SK-N-SH (cell line): ENCODE results near the gene IL17RC. TPM values are rescaled to one million over a fixed set of nuclear protein-coding genes. Genes with fewer than 3 reads are reported as not detected.

Experiments
- CTCF ChIA-PET: fragments of 300-600, 350-600 bp; formaldehyde crosslinking; extraction: SDS; loops from one replicate; lab custom pipeline; 2021; lab: Yijun Ruan, JAX
- POLR2A ChIA-PET: fragments of 350-600 bp; sonication (Branson Sonifier 250); formaldehyde crosslinking; extraction: SDS; loops from one replicate; lab custom pipeline; 2020; ENCODE audit warnings: antibody characterized with exemption, inconsistent platforms; lab: Yijun Ruan, JAX
- DNase-seq: peaks from one replicate; pipeline ENCODE4 v3.0.0; 2012
- H2AFZ ChIP-seq: fragments of 200-600 bp; sonication (generic); 2 replicates; pipeline ENCODE4 v1.8.1; 2016; ENCODE audit warnings: antibody characterized with exemption, mild to moderate bottlenecking, low read depth
- H3F3A ChIP-seq: fragments of 200-600 bp; sonication (generic); replicated peaks from 2 replicates; pipeline ENCODE3; 2016; ENCODE audit warnings: antibody characterized with exemption, mild to moderate bottlenecking; ENCODE audit not compliant: insufficient read depth
- H3K27ac ChIP-seq, 2 experiments: fragments of 200-500 bp in 1 of 2; fragments of 200-600 bp in 1 of 2; sonication (Bioruptor generic) in 1 of 2; sonication (generic), shearing (Covaris generic) in 1 of 2; 2 replicates each; pipeline versions ENCODE4 v1.5.1 to v1.6.1; 2014 to 2016; ENCODE audit warnings: low read depth in 2 of 2, inconsistent platforms in 1 of 2, low read length in 1 of 2, mild to moderate bottlenecking in 1 of 2, mixed read lengths in 1 of 2
- H3K27me3 ChIP-seq: fragments of 200-600 bp; sonication (generic), shearing (Covaris generic); 2 replicates; pipeline ENCODE4 v1.6.1; 2016; ENCODE audit warnings: mixed run types; ENCODE audit not compliant: insufficient read depth
- H3K36me3 ChIP-seq, 2 experiments: fragments of 200-500 bp in 1 of 2; fragments of 200-600 bp in 1 of 2; sonication (Bioruptor generic) in 1 of 2; sonication (generic) in 1 of 2; replicated peaks in 1 of 2; 2 replicates each; pipeline versions ENCODE3 to v1.5.1; 2014 to 2016; ENCODE audit warnings: low read length in 1 of 2, mild to moderate bottlenecking in 1 of 2; ENCODE audit not compliant: insufficient read depth in 2 of 2, control insufficient read depth in 1 of 2
- H3K4me1 ChIP-seq, 2 experiments: fragments of 200-500 bp in 1 of 2; fragments of 200-600 bp in 1 of 2; sonication (Bioruptor generic) in 1 of 2; sonication (generic), shearing (Covaris generic) in 1 of 2; 2 replicates each; pipeline versions ENCODE4 v1.5.1 to v1.6.1; 2014 to 2016; ENCODE audit warnings: low read depth in 1 of 2, low read length in 1 of 2, mixed run types in 1 of 2; ENCODE audit not compliant: insufficient read depth in 2 of 2, control insufficient read depth in 1 of 2
- H3K4me2 ChIP-seq: fragments of 200-600 bp; sonication (generic), shearing (Covaris generic); 2 replicates; pipeline ENCODE4 v1.6.1; 2017; ENCODE audit warnings: mixed run types
- H3K4me3 ChIP-seq, 2 experiments: fragments of 200-500 bp in 1 of 2; fragments of 200-600 bp in 1 of 2; sonication (Bioruptor generic) in 1 of 2; sonication (generic), shearing (Covaris generic) in 1 of 2; 2 replicates each; pipeline versions ENCODE4 v1.5.1 to v1.8.1; 2014 to 2016; ENCODE audit warnings: low read depth in 2 of 2, inconsistent platforms in 1 of 2, low read length in 1 of 2, mild to moderate bottlenecking in 1 of 2, mixed read lengths in 1 of 2, moderate library complexity in 1 of 2
- H3K79me2 ChIP-seq: fragments of 200-600 bp; sonication (generic); 2 replicates; pipeline ENCODE4 v1.8.1; 2017; ENCODE audit warnings: mild to moderate bottlenecking; ENCODE audit not compliant: insufficient read depth
- H3K9ac ChIP-seq: fragments of 200-600 bp; sonication (generic); 2 replicates; pipeline ENCODE4 v1.6.1; 2017; ENCODE audit warnings: mixed run types
- H3K9me2 ChIP-seq: fragments of 200-600 bp; sonication (generic); 2 replicates; pipeline ENCODE4 v1.6.1; 2017; ENCODE audit warnings: mixed run types
- H3K9me3 ChIP-seq: fragments of 200-600 bp; sonication (generic); 2 replicates; pipeline ENCODE4 v1.6.1; 2017; ENCODE audit warnings: mixed run types, mild to moderate bottlenecking, moderate library complexity
- H4K20me1 ChIP-seq: fragments of 200-600 bp; sonication (generic); 2 replicates; pipeline ENCODE4 v1.6.1; 2017; ENCODE audit warnings: mild to moderate bottlenecking, mixed run types; ENCODE audit not compliant: insufficient read depth
- CHD2 ChIP-seq: fragments of 150-350 bp; IDR thresholded peaks from 2 replicates; pipeline ENCODE4 v1.6.1; 2018; ENCODE audit warnings: low read length; ENCODE audit not compliant: partially characterized antibody
- EZH2phosphoT487 ChIP-seq: fragments of 200-600 bp; sonication (generic); IDR thresholded peaks from 2 replicates; pipeline ENCODE4 v1.6.1; 2017; ENCODE audit warnings: low read depth, mixed run types, mild to moderate bottlenecking, antibody characterized with exemption, moderate library complexity, borderline replicate concordance
- GABPA ChIP-seq: IDR thresholded peaks from 2 replicates; pipeline ENCODE4 v1.4.0; 2012; ENCODE audit warnings: low read depth, mild to moderate bottlenecking
- GATA2 ChIP-seq: sonication (generic); formaldehyde crosslinking; IDR thresholded peaks from 2 replicates; pipeline ENCODE4 v1.5.0; 2020; ENCODE audit warnings: mild to moderate bottlenecking, missing genetic modification reagents
- MEF2A ChIP-seq: IDR thresholded peaks from 2 replicates; pipeline ENCODE4 v1.4.0; 2012; ENCODE audit warnings: low read depth, borderline replicate concordance
- MXI1 ChIP-seq: IDR thresholded peaks from 2 replicates; pipeline ENCODE4 v1.6.1; 2012; ENCODE audit warnings: mild to moderate bottlenecking, low read depth, low read length, improper control_type of control experiment
- POLR2AphosphoS5 ChIP-seq: IDR thresholded peaks from 2 replicates; pipeline ENCODE4 v1.6.1; 2012; ENCODE audit warnings: low read depth, low read length
- RAD21 ChIP-seq: IDR thresholded peaks from 2 replicates; pipeline ENCODE4 v1.6.1; 2012; ENCODE audit warnings: mild to moderate bottlenecking, low read length
- SIN3A ChIP-seq: IDR thresholded peaks from 2 replicates; pipeline ENCODE4 v1.6.1; 2012; ENCODE audit warnings: low read depth, mild to moderate bottlenecking, low read length, moderate library complexity, borderline replicate concordance
- SMC3 ChIP-seq: IDR thresholded peaks from 2 replicates; pipeline ENCODE4 v1.6.1; 2012; ENCODE audit warnings: low read depth, low read length, improper control_type of control experiment
- TAF1 ChIP-seq: IDR thresholded peaks from 2 replicates; pipeline ENCODE4 v1.6.1; 2012; ENCODE audit warnings: low read depth, mild to moderate bottlenecking, low read length, moderate library complexity, borderline replicate concordance
- YY1 ChIP-seq: IDR thresholded peaks from 2 replicates; pipeline ENCODE4 v1.4.0; 2012; ENCODE audit warnings: low read depth, mild to moderate bottlenecking
- WGBS: methylation state at CpG from one replicate; pipeline ENCODE4 v1.1.6; 2017; ENCODE audit warnings: low lambda C conversion rate; 5-methylcytosine and 5-hydroxymethylcytosine counted together
- polyA plus RNA-seq, 3 experiments: library from polyadenylated mRNA; depleted of rRNA; stranded (reverse); fragments of >200 nt; gene quantifications; 2 replicates each; pipeline ENCODE4 v1.2.3, GENCODE V29; 2012
- TF ChIP-seq, protein P1 (sequence below): IDR thresholded peaks from 2 replicates; pipeline ENCODE4 v1.4.0; 2012; ENCODE audit warnings: low read depth, borderline replicate concordance
- TF ChIP-seq, protein P2 (sequence below): IDR thresholded peaks from 2 replicates; pipeline ENCODE4; 2012
- TF ChIP-seq, protein P3 (sequence below): fragments of 150-350 bp; IDR thresholded peaks from 2 replicates; pipeline ENCODE4 v1.6.1; 2017; ENCODE audit warnings: antibody characterized with exemption, low read length, low read depth, borderline replicate concordance

The IL17RC gene
- polyA plus RNA-seq, 1 of the 3 experiments (the other 2 are of a cell fraction) = 17.3 TPM

- no peak for TF ChIP-seq SMC3
- TF ChIP-seq, protein P1, sequence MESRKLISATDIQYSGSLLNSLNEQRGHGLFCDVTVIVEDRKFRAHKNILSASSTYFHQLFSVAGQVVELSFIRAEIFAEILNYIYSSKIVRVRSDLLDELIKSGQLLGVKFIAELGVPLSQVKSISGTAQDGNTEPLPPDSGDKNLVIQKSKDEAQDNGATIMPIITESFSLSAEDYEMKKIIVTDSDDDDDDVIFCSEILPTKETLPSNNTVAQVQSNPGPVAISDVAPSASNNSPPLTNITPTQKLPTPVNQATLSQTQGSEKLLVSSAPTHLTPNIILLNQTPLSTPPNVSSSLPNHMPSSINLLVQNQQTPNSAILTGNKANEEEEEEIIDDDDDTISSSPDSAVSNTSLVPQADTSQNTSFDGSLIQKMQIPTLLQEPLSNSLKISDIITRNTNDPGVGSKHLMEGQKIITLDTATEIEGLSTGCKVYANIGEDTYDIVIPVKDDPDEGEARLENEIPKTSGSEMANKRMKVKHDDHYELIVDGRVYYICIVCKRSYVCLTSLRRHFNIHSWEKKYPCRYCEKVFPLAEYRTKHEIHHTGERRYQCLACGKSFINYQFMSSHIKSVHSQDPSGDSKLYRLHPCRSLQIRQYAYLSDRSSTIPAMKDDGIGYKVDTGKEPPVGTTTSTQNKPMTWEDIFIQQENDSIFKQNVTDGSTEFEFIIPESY = no peak
These were observed 48.4 kb downstream of the IL17RC start (continued) for GRCh38 chr3:9965200-9965875.

- CTCF ChIA-PET = no interaction called here
- Histone ChIP-seq H3F3A (peaks cover 17% of the 10 kb centered on the region), H3K79me2 (no peaks in the 10 kb centered on the region), H3K4me3 (no peak overlapping the region), H3K9me2 (no peaks in the 10 kb centered on the region), H3K4me2 (no peak overlapping the region), H3K4me1 (no peaks in the 10 kb centered on the region; a peak in 1 of 4 replicates), H3K27me3 (no peaks in the 10 kb centered on the region), H4K20me1 (no peaks in the 10 kb centered on the region), H3K36me3 (peaks cover 42 to 43% of the 10 kb centered on the region in 2 experiments), H3K9ac (no peak overlapping the region), H3K9me3 (no peaks in the 10 kb centered on the region), H2AFZ (no peak overlapping the region), H3K27ac (no peak overlapping the region)
- POLR2A ChIA-PET = no interaction called here
- no peak for DNase-seq
- no peak for TF ChIP-seq GABPA
- no peak for TF ChIP-seq GATA2
- no peak for TF ChIP-seq SIN3A
- no peak for TF ChIP-seq MXI1
- TF ChIP-seq CHD2 = no peak
- no peak for TF ChIP-seq TAF1
- TF ChIP-seq RAD21 = no peak
- no peak for TF ChIP-seq YY1
- TF ChIP-seq, protein P2, sequence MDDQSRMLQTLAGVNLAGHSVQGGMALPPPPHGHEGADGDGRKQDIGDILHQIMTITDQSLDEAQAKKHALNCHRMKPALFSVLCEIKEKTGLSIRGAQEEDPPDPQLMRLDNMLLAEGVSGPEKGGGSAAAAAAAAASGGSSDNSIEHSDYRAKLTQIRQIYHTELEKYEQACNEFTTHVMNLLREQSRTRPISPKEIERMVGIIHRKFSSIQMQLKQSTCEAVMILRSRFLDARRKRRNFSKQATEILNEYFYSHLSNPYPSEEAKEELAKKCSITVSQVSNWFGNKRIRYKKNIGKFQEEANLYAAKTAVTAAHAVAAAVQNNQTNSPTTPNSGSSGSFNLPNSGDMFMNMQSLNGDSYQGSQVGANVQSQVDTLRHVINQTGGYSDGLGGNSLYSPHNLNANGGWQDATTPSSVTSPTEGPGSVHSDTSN = no peak
- no peak for TF ChIP-seq MEF2A
- no peak for TF ChIP-seq POLR2AphosphoS5
- TF ChIP-seq, protein P1 = no peak
- TF ChIP-seq, protein P3, sequence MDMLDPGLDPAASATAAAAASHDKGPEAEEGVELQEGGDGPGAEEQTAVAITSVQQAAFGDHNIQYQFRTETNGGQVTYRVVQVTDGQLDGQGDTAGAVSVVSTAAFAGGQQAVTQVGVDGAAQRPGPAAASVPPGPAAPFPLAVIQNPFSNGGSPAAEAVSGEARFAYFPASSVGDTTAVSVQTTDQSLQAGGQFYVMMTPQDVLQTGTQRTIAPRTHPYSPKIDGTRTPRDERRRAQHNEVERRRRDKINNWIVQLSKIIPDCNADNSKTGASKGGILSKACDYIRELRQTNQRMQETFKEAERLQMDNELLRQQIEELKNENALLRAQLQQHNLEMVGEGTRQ = no peak
- TF ChIP-seq EZH2phosphoT487 = no peak
- WGBS = 95% methylated on average over 2 of the region's 2 CpGs
These were observed 49.9 kb downstream of the IL17RC start for GRCh38 chr3:9966841-9967240.
